NCI-H2171 (cell line): ENCODE results near the gene PRCC.
"Not testable (repeated sequence)": the region's sequence is repeated elsewhere in the genome, so short reads cannot be mapped to it uniquely, and the experiment has no call there.

Source experiments
- DNase-seq: peaks from one replicate; lab custom pipeline; 2025; lab: John Stamatoyannopoulos, UW

The PRCC gene

GRCh38 chr1:156760796-156761104 is 6.6 kb upstream of the PRCC start:
- no peak for DNase-seq

- not testable (repeated sequence) for DNase-seq
Observed at GRCh38 chr1:156765136-156765535, 2.2 kb upstream of the PRCC start.

GRCh38 chr1:156765666-156766065 is 1.7 kb upstream of the PRCC start:
- no peak for DNase-seq

- no peak for DNase-seq
Observed at GRCh38 chr1:156766298-156767100, 836 bp upstream of the PRCC start.

GRCh38 chr1:156767879-156768604 is 707 bp downstream of the PRCC start:
- no peak for DNase-seq

GRCh38 chr1:156768610-156769295 is 1.4 kb downstream of the PRCC start:
- DNase-seq = no peak

GRCh38 chr1:156772222-156772621 is 4.9 kb downstream of the PRCC start:
- no peak for DNase-seq

- DNase-seq = no peak
Observed at GRCh38 chr1:156772728-156773497, 5.6 kb downstream of the PRCC start.

GRCh38 chr1:156773607-156774006 is 6.3 kb downstream of the PRCC start:
- no peak for DNase-seq

- no peak for DNase-seq
Observed at GRCh38 chr1:156775799-156776198, 8.5 kb downstream of the PRCC start.

GRCh38 chr1:156776942-156777341 is 9.6 kb downstream of the PRCC start:
- no peak for DNase-seq

- no peak for DNase-seq
Observed at GRCh38 chr1:156777573-156777972, 10.2 kb downstream of the PRCC start.

- DNase-seq = no peak
Observed at GRCh38 chr1:156781585-156782186, 14.4 kb downstream of the PRCC start.

GRCh38 chr1:156785458-156785857 is 18.1 kb downstream of the PRCC start:
- DNase-seq = no peak

GRCh38 chr1:156786640-156787039 is 19.3 kb downstream of the PRCC start:
- no peak for DNase-seq

- DNase-seq = no peak
Observed at GRCh38 chr1:156788136-156788535, 20.8 kb downstream of the PRCC start.

GRCh38 chr1:156789621-156790318 is 22.4 kb downstream of the PRCC start:
- DNase-seq = no peak

GRCh38 chr1:156794506-156795373 is 27.4 kb downstream of the PRCC start:
- no peak for DNase-seq

- DNase-seq = no peak
Observed at GRCh38 chr1:156795374-156795733, 28.0 kb downstream of the PRCC start.

- DNase-seq = no peak
Observed at GRCh38 chr1:156795787-156796186, 28.5 kb downstream of the PRCC start.
